Measurements from ENCODE around the gene NAPA. TPM values are rescaled to one million over a fixed set of nuclear protein-coding genes. Genes with fewer than 3 reads are reported as not detected.
"Not testable (repeated sequence)": the region's sequence is repeated elsewhere in the genome, so short reads cannot be mapped to it uniquely, and the experiment has no call there.

NAPA gene
- total RNA-seq, 1 donor from 2014 or later, result 132 TPM

DNA sequence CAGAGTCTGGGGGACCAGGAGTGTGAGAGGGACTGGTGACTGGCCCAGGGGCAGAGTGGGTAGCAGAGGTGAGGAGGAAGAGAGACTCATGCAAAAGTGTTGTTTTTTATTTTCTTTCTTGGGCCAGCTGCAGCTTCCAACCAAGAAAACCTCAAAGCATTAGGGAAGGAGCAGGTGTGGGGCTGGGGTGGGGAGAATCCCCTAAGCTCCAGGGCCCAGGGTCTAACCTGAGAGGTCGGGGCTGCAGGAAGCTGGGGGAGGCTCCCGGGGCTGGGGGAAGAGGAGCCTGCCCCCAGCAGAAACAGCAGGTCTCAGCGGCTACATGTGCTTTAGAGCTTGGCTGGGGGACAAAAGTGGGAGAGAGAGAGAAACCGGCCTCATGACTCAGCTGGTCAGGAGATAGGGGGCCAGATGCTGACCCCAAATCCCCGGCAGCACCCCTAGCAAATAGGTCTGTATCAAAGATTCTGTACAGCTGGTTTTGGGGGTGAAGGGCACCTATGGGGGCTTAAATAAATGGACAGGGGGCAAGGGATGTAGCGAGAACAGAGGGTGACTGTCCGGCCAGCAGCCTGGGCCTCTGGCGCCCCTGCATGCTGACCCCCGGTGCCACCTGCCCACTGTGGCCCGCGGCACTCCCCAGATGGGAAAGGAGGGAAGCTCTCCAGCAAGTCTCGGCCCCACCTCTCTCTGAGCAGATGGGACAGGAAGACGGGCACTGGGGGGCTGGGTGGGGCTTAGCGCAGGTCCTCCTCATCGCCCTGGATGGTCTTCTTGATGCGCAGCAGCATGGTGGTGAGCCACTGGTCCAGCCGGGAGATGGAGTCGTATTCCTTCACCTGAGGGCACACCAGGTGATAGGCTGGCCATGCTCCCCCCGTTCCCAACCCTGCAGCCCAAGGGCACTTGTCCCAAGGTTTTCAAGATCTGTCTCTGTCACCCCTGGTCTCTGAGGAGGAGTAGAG is 27.0 kb downstream of the NAPA start:
- H3K27ac Mint-ChIP-seq (ENCODE audit: unreplicated experiment), result no peak overlapping the region

DNA sequence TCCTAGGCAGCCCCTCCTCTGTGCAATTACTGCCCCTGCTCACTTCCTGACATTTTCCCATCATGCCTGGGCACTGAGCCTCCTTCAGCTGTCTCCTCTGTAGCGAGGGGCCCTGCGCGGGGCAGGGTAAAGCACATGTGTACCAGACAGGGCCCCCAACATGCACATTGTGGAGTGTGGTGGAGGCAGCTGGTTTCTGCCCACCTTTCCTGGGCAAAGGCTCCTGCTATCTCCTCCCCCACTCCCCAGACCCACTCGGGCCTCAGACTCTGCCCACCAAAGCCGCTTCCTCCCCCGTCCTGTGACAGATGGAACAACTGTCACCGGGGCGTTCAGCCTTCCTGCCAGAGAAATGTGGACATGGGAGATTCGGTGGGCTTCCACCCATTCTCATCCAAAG is 28.0 kb downstream of the NAPA start:
- Histone ChIP-seq H3K4me1 (ENCODE audit: insufficient read depth, low read length) (no peaks in the 10 kb centered on the region), H3K4me3 (ENCODE audit: insufficient read depth, low read depth, low read length) (no peak overlapping the region), H3K27me3 (ENCODE audit: insufficient read depth, low read length) (no peaks in the 10 kb centered on the region), H2AFZ (ENCODE audit: low read depth, low read length) (no peak overlapping the region), H4K20me1 (ENCODE audit: insufficient read depth, low read length) (peaks cover 5% of the 10 kb centered on the region), H3K27ac (ENCODE audit: low read depth, low read length) (no peak overlapping the region), H3K36me3 (ENCODE audit: insufficient read depth, low read length) (no peaks in the 10 kb centered on the region), H3K9ac (ENCODE audit: low read length) (no peak overlapping the region), H3K9me3 (ENCODE audit: insufficient read depth, low read depth, low read length) (no peaks in the 10 kb centered on the region), H3K79me2 (ENCODE audit: insufficient read depth, low read length) (no peaks in the 10 kb centered on the region), H3K4me2 (ENCODE audit: low read length) (no peak overlapping the region)
- no peak for FAIRE-seq
- Mint-ChIP-seq H3K27ac (ENCODE audit: unreplicated experiment) (no peak overlapping the region), H3K4me3 (ENCODE audit: unreplicated experiment) (no peak overlapping the region), H3K9me3 (ENCODE audit: unreplicated experiment) (peaks cover 2% of the 10 kb centered on the region), H3K27me3 (ENCODE audit: low read depth, unreplicated experiment) (no peaks in the 10 kb centered on the region), H3K4me1 (ENCODE audit: low read depth, unreplicated experiment) (no peaks in the 10 kb centered on the region), H3K36me3 (ENCODE audit: low read depth, unreplicated experiment) (peaks cover 3% of the 10 kb centered on the region)
- DNase-seq (ENCODE audit: low read depth), result no peak
- TF ChIP-seq EZH2 (IDR thresholded peaks at IDR 0.05; ENCODE audit: insufficient read depth, low read length), result no peak
- TF ChIP-seq, protein P1, sequence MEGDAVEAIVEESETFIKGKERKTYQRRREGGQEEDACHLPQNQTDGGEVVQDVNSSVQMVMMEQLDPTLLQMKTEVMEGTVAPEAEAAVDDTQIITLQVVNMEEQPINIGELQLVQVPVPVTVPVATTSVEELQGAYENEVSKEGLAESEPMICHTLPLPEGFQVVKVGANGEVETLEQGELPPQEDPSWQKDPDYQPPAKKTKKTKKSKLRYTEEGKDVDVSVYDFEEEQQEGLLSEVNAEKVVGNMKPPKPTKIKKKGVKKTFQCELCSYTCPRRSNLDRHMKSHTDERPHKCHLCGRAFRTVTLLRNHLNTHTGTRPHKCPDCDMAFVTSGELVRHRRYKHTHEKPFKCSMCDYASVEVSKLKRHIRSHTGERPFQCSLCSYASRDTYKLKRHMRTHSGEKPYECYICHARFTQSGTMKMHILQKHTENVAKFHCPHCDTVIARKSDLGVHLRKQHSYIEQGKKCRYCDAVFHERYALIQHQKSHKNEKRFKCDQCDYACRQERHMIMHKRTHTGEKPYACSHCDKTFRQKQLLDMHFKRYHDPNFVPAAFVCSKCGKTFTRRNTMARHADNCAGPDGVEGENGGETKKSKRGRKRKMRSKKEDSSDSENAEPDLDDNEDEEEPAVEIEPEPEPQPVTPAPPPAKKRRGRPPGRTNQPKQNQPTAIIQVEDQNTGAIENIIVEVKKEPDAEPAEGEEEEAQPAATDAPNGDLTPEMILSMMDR (IDR thresholded peaks at IDR 0.05; ENCODE audit: insufficient read depth, low read depth, low read length), result no peak

More for the DNA sequence above, 27.0 kb downstream of the NAPA start:
- no peak overlapping the region for H3K27ac ChIP-seq (ENCODE audit: low read depth, low read length)
- H3K4me3 ChIP-seq (ENCODE audit: insufficient read depth, low read depth, low read length), result no peak overlapping the region
- no peak overlapping the region for H2AFZ ChIP-seq (ENCODE audit: low read depth, low read length)
- no peaks in the 10 kb centered on the region for H3K4me1 ChIP-seq (ENCODE audit: insufficient read depth, low read length)
- no peak overlapping the region for H3K9ac ChIP-seq (ENCODE audit: low read length)
- H3K9me3 Mint-ChIP-seq (ENCODE audit: unreplicated experiment), result peaks cover 2% of the 10 kb centered on the region
- H3K4me1 Mint-ChIP-seq (ENCODE audit: low read depth, unreplicated experiment), result no peaks in the 10 kb centered on the region
- H4K20me1 ChIP-seq (ENCODE audit: insufficient read depth, low read length), result peaks cover 5% of the 10 kb centered on the region
- DNase-seq (ENCODE audit: low read depth), result no peak
- H3K36me3 Mint-ChIP-seq (ENCODE audit: low read depth, unreplicated experiment), result peaks cover 5% of the 10 kb centered on the region
- H3K9me3 ChIP-seq (ENCODE audit: insufficient read depth, low read depth, low read length), result no peaks in the 10 kb centered on the region
- H3K79me2 ChIP-seq (ENCODE audit: insufficient read depth, low read length), result no peaks in the 10 kb centered on the region
- FAIRE-seq, result no peak
- H3K27me3 ChIP-seq (ENCODE audit: insufficient read depth, low read length), result no peaks in the 10 kb centered on the region
- no peak overlapping the region for H3K4me3 Mint-ChIP-seq (ENCODE audit: unreplicated experiment)
- no peak overlapping the region for H3K4me2 ChIP-seq (ENCODE audit: low read length)
- H3K27me3 Mint-ChIP-seq (ENCODE audit: low read depth, unreplicated experiment), result no peaks in the 10 kb centered on the region
- TF ChIP-seq EZH2 (IDR thresholded peaks at IDR 0.05; ENCODE audit: insufficient read depth, low read length), result no peak
- TF ChIP-seq, protein P1 (IDR thresholded peaks at IDR 0.05; ENCODE audit: insufficient read depth, low read depth, low read length), result no peak
- no peaks in the 10 kb centered on the region for H3K36me3 ChIP-seq (ENCODE audit: insufficient read depth, low read length)

DNA sequence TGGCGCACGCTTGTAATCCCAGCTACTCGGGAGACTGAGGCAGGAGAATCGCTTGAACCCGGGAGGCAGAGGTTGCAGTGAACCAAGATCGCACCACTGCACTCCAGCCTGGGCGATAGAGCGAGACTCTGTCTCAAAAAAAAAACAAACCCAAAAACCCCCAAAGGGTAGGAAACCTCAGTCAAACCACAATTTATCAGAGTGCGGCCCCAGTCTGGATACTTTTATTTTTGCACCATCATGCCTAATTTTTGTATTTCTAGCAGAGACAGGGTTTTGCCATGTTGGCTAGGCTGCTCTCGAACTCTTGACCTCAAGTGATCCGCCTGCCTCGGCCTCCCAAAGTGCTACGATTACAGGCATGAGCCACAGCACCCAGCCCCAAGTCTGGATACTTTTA is 28.6 kb downstream of the NAPA start:
- not testable (repeated sequence) for H3K36me3 Mint-ChIP-seq (ENCODE audit: low read depth, unreplicated experiment); H3K9me3 Mint-ChIP-seq (ENCODE audit: unreplicated experiment); H3K27me3 ChIP-seq (ENCODE audit: insufficient read depth, low read length); DNase-seq (ENCODE audit: low read depth); H3K36me3 ChIP-seq (ENCODE audit: insufficient read depth, low read length); H3K4me3 Mint-ChIP-seq (ENCODE audit: unreplicated experiment); H2AFZ ChIP-seq (ENCODE audit: low read depth, low read length); H4K20me1 ChIP-seq (ENCODE audit: insufficient read depth, low read length); H3K4me1 ChIP-seq (ENCODE audit: insufficient read depth, low read length); H3K4me2 ChIP-seq (ENCODE audit: low read length); H3K27ac ChIP-seq (ENCODE audit: low read depth, low read length); H3K9ac ChIP-seq (ENCODE audit: low read length); H3K27me3 Mint-ChIP-seq (ENCODE audit: low read depth, unreplicated experiment); H3K79me2 ChIP-seq (ENCODE audit: insufficient read depth, low read length); H3K4me1 Mint-ChIP-seq (ENCODE audit: low read depth, unreplicated experiment); H3K27ac Mint-ChIP-seq (ENCODE audit: unreplicated experiment); H3K4me3 ChIP-seq (ENCODE audit: insufficient read depth, low read depth, low read length); H3K9me3 ChIP-seq (ENCODE audit: insufficient read depth, low read depth, low read length); FAIRE-seq
